Activated CD4-positive, alpha-beta T cell treated with anti-CD3 and anti-CD28 coated beads, Interleukin-2, Interleukin-4, amounts not matched to agents 100 ng/mL and 50 ng/mL, durations not matched to agents 16 hours and 8 hours (primary cell): ENCODE data around the gene TLR4.

Source experiments
- DNase-seq: peaks from one replicate; pipeline ENCODE4 v3.0.0-alpha.2; 2020; ENCODE audit warnings: low spot score

The TLR4 gene

GRCh38 chr9:117745598-117745997 lies 41.4 kb downstream of the TLR4 start:
- DNase-seq = no peak

- no peak for DNase-seq
These were observed 42.1 kb downstream of the TLR4 start for GRCh38 chr9:117746263-117746662.

GRCh38 chr9:117747386-117747970 lies 43.3 kb downstream of the TLR4 start:
- no peak for DNase-seq

- no peak for DNase-seq
These were observed 46.2 kb downstream of the TLR4 start for GRCh38 chr9:117750401-117750800.

DNA sequence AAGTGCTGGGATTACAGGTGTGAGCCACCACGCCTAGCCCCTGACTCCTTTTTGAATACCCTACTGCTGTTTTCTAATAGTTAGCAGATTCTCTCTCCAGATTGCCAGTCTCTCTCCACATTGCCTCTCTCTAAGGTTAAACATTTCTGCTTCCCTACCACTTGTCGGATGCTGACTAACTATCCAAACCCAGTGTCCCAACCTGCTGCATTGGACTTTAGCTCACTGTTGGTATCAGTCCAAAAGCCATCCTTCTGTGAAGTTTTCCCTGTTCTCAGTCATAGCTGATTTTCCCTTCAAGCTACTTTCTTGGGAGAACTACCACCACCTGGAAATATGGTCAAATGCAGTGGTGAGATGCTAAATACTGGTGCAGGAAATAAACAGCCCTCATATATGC lies 48.7 kb downstream of the TLR4 start:
- no peak for DNase-seq

- DNase-seq = no peak
These were observed 53.5 kb downstream of the TLR4 start for GRCh38 chr9:117757561-117758190.

- DNase-seq = no peak
These were observed 59.1 kb downstream of the TLR4 start for GRCh38 chr9:117763314-117763713.

DNA sequence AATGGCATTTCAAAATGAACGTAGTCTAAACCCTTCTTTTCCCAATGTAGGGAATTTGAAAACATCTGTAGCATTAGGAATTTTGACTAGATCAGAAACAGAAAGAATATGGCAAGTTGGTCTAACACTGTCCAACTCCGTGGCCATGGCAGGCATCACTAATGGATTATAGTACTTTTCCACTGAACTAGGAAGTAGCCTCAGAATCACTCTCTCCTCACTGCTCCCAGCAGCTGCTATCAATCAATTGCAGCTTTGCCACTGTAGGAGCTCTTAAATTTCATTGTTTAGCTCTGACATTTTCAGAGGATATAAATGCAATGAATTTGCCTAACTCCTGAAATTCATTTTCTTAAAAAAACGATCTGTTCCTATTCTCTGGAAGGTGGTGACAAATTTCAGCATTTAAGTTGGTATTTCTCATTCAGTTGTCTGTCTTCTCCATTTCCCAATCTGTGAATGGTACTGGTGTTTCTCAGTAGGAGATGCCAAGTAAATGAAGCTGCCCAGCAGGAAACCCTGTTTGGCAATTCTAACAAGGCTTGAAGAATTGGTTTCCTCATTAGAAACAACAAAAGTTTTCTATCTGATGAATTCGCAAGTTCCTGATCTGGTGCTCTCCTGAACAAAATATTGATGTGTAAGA lies 64.7 kb downstream of the TLR4 start:
- DNase-seq = no peak

- DNase-seq = no peak
These were observed 66.9 kb downstream of the TLR4 start for GRCh38 chr9:117771136-117771535.

GRCh38 chr9:117772960-117773359 lies 68.8 kb downstream of the TLR4 start:
- no peak for DNase-seq
